ENCODE data around the gene NLRP9. TPM values are rescaled to one million over a fixed set of nuclear protein-coding genes. Genes with fewer than 3 reads are reported as not detected.
A peak's percentile ranks its signal among the peaks of the same experiment; 100 is the strongest.
"Not testable (repeated sequence)": the region's sequence is repeated elsewhere in the genome, so short reads cannot be mapped to it uniquely, and the experiment has no call there.

The NLRP9 gene
- total and polyA plus RNA-seq, 2 of the 13 experiments (the other 11 are each of a cell fraction or from before 2014, with no cell fraction given): not detected

DNA sequence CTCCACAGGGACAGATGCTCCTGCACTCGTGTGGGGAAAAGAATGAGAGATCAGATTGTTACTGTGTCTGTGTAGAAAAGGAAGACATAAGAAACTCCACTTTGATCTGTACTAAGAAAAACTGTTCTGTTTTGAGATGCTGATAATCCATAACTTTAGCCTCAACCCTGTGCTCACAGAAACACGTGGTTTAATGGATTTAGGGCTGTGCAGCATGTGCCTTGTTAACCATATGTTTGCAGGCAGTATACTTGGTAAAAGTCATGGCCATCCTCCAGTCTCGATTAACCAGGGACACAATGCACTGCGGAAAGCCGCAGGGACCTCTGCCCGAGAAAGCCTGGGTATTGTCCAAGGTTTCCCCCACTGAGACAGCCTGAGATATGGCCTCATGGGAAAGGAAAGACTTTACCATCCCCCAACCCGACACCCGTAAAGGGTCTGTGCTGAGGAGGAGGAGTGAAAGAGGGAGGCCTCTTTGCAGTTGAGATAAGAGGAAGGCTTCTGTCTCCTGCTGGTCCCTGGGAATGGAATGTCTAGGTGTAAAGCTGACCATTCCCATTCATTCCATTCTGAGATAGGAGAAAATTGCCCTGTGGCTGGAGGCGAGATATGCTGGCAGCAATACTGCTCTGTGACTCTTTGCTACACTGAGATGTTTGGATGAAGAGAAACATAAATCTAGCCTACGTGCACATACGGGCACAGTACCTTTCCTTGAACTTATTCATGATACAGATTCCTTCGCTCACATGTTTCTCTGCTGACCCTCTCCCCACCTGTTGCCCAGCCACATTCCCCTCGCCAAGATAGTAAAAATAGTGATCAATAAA lies 20.1 kb downstream of the NLRP9 start:
- H3K79me2 ChIP-seq (ENCODE audit: insufficient read depth, low read length); H3K4me3 ChIP-seq (replicated peaks in 1 of 3; ENCODE audit: insufficient read depth in 1 of 3, low read depth in 2 of 3, low read length in 3 of 3); POLR2A ChIA-PET; CTCF ChIA-PET (ENCODE audit: low intra/inter-chr PET ratio, low total read pairs); H3K4me2 ChIP-seq (ENCODE audit: low read depth, low read length); H3K4me1 ChIP-seq (ENCODE audit: insufficient read depth, low read length); BruUV-seq (replicated peaks); H3K9ac ChIP-seq (ENCODE audit: insufficient read depth, low read depth, low read length); H3K36me3 ChIP-seq (replicated peaks in 1 of 2; ENCODE audit: control insufficient read depth in 1 of 2, insufficient read depth in 2 of 2, low read length in 2 of 2); FAIRE-seq; H3K9me3 ChIP-seq (ENCODE audit: low read length); H4K20me1 ChIP-seq (ENCODE audit: insufficient read depth, low read length); in situ Hi-C loops (cut with HindIII; ENCODE audit: extremely low pct_ligation_motif_present, low pct_unique_long_range_greater_than_20kb); intact Hi-C loops (cut with micrococcal nuclease; ENCODE audit: unreplicated experiment); H2AFZ ChIP-seq (ENCODE audit: low read length); DNase-seq (ENCODE audit: low spot score); H3K27ac ChIP-seq (ENCODE audit: extremely low read length, insufficient read depth, low read length); ATAC-seq: not testable (repeated sequence)
- 22% methylated on average over 9 of the region's 13 CpGs for WGBS (ENCODE audit: low lambda C conversion rate)
- TF ChIP-seq, protein P1, sequence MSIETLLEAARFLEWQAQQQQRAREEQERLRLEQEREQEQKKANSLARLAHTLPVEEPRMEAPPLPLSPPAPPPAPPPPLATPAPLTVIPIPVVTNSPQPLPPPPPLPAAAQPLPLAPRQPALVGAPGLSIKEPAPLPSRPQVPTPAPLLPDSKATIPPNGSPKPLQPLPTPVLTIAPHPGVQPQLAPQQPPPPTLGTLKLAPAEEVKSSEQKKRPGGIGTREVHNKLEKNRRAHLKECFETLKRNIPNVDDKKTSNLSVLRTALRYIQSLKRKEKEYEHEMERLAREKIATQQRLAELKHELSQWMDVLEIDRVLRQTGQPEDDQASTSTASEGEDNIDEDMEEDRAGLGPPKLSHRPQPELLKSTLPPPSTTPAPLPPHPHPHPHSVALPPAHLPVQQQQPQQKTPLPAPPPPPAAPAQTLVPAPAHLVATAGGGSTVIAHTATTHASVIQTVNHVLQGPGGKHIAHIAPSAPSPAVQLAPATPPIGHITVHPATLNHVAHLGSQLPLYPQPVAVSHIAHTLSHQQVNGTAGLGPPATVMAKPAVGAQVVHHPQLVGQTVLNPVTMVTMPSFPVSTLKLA (IDR thresholded peaks at IDR 0.05): peak; percentile 99
- H3K27me3 ChIP-seq (ENCODE audit: control insufficient read depth in 1 of 2, insufficient read depth in 2 of 2, low read length in 2 of 2): peaks cover 2 to 13% of the 10 kb centered on the region in 2 experiments; a peak in 3 of 5 replicates

DNA sequence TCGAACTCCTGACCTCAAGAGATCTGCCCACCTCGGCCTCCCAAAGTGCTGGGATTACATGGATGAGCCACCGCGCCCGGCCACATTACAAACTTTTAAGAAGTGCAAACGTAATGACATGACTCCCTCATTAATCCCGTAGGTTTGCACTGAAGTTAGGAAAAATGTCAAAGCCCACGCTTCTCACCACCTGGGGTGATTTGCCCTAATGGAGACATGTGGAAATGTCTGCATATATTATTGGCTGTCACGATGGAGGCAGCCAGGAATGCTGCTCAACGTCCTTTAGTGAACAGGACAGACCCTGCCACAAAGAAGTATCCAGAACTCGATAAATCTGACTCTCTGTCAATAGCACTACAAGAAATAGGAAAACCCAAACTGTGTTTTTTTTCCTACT lies 21.0 kb downstream of the NLRP9 start:
- 35% methylated on average over 9 of the region's 11 CpGs for WGBS (ENCODE audit: low lambda C conversion rate)

More for the DNA sequence above, 21.0 kb downstream of the NLRP9 start:
- Histone ChIP-seq H3K27me3 (ENCODE audit: control insufficient read depth in 1 of 2, insufficient read depth in 2 of 2, low read length in 2 of 2) (peaks cover 2 to 13% of the 10 kb centered on the region in 2 experiments; a peak in 3 of 5 replicates), H3K27ac (ENCODE audit: extremely low read length, insufficient read depth, low read length) (no peak overlapping the region), H3K79me2 (ENCODE audit: insufficient read depth, low read length) (no peaks in the 10 kb centered on the region), H3K4me2 (ENCODE audit: low read depth, low read length) (no peak overlapping the region), H2AFZ (ENCODE audit: low read length) (no peak overlapping the region), H3K9ac (ENCODE audit: insufficient read depth, low read depth, low read length) (no peak overlapping the region), H3K4me1 (ENCODE audit: insufficient read depth, low read length) (peaks cover 7% of the 10 kb centered on the region; the same call in 1 of the 2 replicates), H3K36me3 (replicated peaks in 1 of 2; ENCODE audit: control insufficient read depth in 1 of 2, insufficient read depth in 2 of 2, low read length in 2 of 2) (no peaks in the 10 kb centered on the region), H3K9me3 (ENCODE audit: low read length) (peaks cover 9% of the 10 kb centered on the region; the same call in 1 of the 2 replicates), H4K20me1 (ENCODE audit: insufficient read depth, low read length) (no peaks in the 10 kb centered on the region), H3K4me3 (replicated peaks in 1 of 3; ENCODE audit: insufficient read depth in 1 of 3, low read depth in 2 of 3, low read length in 3 of 3) (no peak overlapping the region)
- POLR2A ChIA-PET: no interaction called here
- CTCF ChIA-PET (ENCODE audit: low intra/inter-chr PET ratio, low total read pairs): no interaction called here
- in situ Hi-C loops (cut with HindIII; ENCODE audit: extremely low pct_ligation_motif_present, low pct_unique_long_range_greater_than_20kb): no loop called here
- DNase-seq (ENCODE audit: low spot score) (no peak), FAIRE-seq (no peak), ATAC-seq (no peak)
- TF ChIP-seq HNRNPH1 (optimal IDR thresholded peaks at IDR 0.05; ENCODE audit: low read depth, low read length) (no peak), ZNF773 (CRISPR knock-in tag; IDR thresholded peaks at IDR 0.05; ENCODE audit: borderline replicate concordance) (no peak), KLF15 (CRISPR knock-in tag; IDR thresholded peaks at IDR 0.05; ENCODE audit: borderline replicate concordance) (no peak), MXI1 (IDR thresholded peaks at IDR 0.05; ENCODE audit: borderline replicate concordance, low read depth, low read length) (no peak), BHLHE40 (IDR thresholded peaks at IDR 0.05; ENCODE audit: low read length) (no peak), KLF6 (CRISPR knock-in tag; IDR thresholded peaks at IDR 0.05) (no peak), MIER3 (CRISPR knock-in tag; IDR thresholded peaks at IDR 0.05; ENCODE audit: borderline replicate concordance) (no peak), PLRG1 (conservative IDR thresholded peaks at IDR 0.05) (no peak), RFXAP (CRISPR knock-in tag; IDR thresholded peaks at IDR 0.05; ENCODE audit: borderline replicate concordance) (no peak), SNAPC2 (CRISPR knock-in tag; IDR thresholded peaks at IDR 0.05) (no peak), ZNF44 (CRISPR knock-in tag; IDR thresholded peaks at IDR 0.05) (no peak), EED (CRISPR knock-in tag; IDR thresholded peaks at IDR 0.05) (no peak), KAT8 (CRISPR knock-in tag; IDR thresholded peaks at IDR 0.05) (no peak)
- TF ChIP-seq, protein P2, sequence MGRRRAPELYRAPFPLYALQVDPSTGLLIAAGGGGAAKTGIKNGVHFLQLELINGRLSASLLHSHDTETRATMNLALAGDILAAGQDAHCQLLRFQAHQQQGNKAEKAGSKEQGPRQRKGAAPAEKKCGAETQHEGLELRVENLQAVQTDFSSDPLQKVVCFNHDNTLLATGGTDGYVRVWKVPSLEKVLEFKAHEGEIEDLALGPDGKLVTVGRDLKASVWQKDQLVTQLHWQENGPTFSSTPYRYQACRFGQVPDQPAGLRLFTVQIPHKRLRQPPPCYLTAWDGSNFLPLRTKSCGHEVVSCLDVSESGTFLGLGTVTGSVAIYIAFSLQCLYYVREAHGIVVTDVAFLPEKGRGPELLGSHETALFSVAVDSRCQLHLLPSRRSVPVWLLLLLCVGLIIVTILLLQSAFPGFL (CRISPR knock-in tag; IDR thresholded peaks at IDR 0.05): no peak
- TF ChIP-seq, protein P3, sequence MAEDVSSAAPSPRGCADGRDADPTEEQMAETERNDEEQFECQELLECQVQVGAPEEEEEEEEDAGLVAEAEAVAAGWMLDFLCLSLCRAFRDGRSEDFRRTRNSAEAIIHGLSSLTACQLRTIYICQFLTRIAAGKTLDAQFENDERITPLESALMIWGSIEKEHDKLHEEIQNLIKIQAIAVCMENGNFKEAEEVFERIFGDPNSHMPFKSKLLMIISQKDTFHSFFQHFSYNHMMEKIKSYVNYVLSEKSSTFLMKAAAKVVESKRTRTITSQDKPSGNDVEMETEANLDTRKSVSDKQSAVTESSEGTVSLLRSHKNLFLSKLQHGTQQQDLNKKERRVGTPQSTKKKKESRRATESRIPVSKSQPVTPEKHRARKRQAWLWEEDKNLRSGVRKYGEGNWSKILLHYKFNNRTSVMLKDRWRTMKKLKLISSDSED (CRISPR knock-in tag; IDR thresholded peaks at IDR 0.05): no peak
- intact Hi-C loops (cut with micrococcal nuclease; ENCODE audit: unreplicated experiment): no loop called here
- BruUV-seq (replicated peaks): no TSS peak
